Activated CD4-positive, alpha-beta memory T cell treated with anti-CD3 and anti-CD28 coated beads, Interleukin-2, amount 10 ng/mL, durations not matched to agents 7 days and 5 days (primary cell): ENCODE data around the gene UCN. TPM values are rescaled to one million over a fixed set of nuclear protein-coding genes. Genes with fewer than 3 reads are reported as not detected.
"Not testable (repeated sequence)": the region's sequence is repeated elsewhere in the genome, so short reads cannot be mapped to it uniquely, and the experiment has no call there.

Source experiments
- CTCF ChIA-PET: fragments of 350-600 bp; sonication (Branson Sonifier 250); formaldehyde crosslinking; loops from one replicate; lab custom pipeline; 2021; ENCODE audit warnings: antibody characterized with exemption, inconsistent platforms; lab: Charles Lee
- POLR2A ChIA-PET: fragments of 350-600 bp; sonication (Branson Sonifier 250); formaldehyde crosslinking; loops from one replicate; lab custom pipeline; 2021; ENCODE audit warnings: antibody characterized with exemption; lab: Charles Lee
- DNase-seq: peaks from one replicate; pipeline ENCODE4 v3.0.0-alpha.2; 2020
- H3K27ac Mint-ChIP-seq: one replicate; pipeline ENCODE4 v1.8.0; 2021; ENCODE audit warnings: mild to moderate bottlenecking, mixed read lengths
- H3K27me3 Mint-ChIP-seq: one replicate; pipeline ENCODE4 v1.8.0; 2021; ENCODE audit warnings: mixed read lengths
- H3K36me3 Mint-ChIP-seq: one replicate; pipeline ENCODE4 v1.8.0; 2021; ENCODE audit warnings: low read depth, mixed read lengths
- H3K4me1 Mint-ChIP-seq: one replicate; pipeline ENCODE4 v1.8.0; 2021; ENCODE audit warnings: mixed read lengths
- H3K4me3 Mint-ChIP-seq: one replicate; pipeline ENCODE4 v1.8.0; 2021; ENCODE audit warnings: mild to moderate bottlenecking, mixed read lengths
- H3K9me3 Mint-ChIP-seq: one replicate; pipeline ENCODE4 v1.8.0; 2021; ENCODE audit warnings: mixed read lengths
- total RNA-seq, 2 experiments: library from RNA; stranded (reverse); gene quantifications; one replicate each; pipeline ENCODE4 v1.2.3, GENCODE V29; 2021

The UCN gene
- total RNA-seq, result 1 to 10 TPM; 2.2 to 3.0 TPM

- Mint-ChIP-seq H3K36me3 (peaks cover 29% of the 10 kb centered on the region), H3K27me3 (peaks cover 24% of the 10 kb centered on the region), H3K9me3 (no peaks in the 10 kb centered on the region), H3K4me1 (peaks cover 4% of the 10 kb centered on the region), H3K27ac (no peak within 1 kb of the TSS), H3K4me3 (no peak within 1 kb of the TSS)
- POLR2A ChIA-PET, result interaction anchor here (1.2 kb wide), 1 partner anchor 14 kb away, joined by 3 read pairs; the partner anchor contains the start of gene MPV17
- CTCF ChIA-PET, result no interaction called here
- no peak for DNase-seq
Observed at GRCh38 chr2:27308359-27308881, at the start of gene UCN. Gene UCN (minus strand): TSS chr2:27308445. CDS start chr2:27307895, 550 bp downstream.

GRCh38 chr2:27356382-27357181 is 48.3 kb upstream of the UCN start, which contains the start of gene GTF3C2:
Gene GTF3C2 (minus strand): TSS chr2:27356764. CDS start chr2:27343554, 13,210 bp downstream.
- POLR2A ChIA-PET, result interaction anchor here (0.7 to 3.1 kb wide), 17 partner anchors 9 to 305 kb away, joined by 3 to 67 read pairs (median 4); partner anchors contain the start of genes AGBL5, EIF2B4, MPV17 and NRBP1
- H3K4me3 Mint-ChIP-seq, result peak within 1 kb of the TSS; percentile 95
- CTCF ChIA-PET, result interaction anchor here (1.5 to 2.3 kb wide), 2 partner anchors 13 to 23 kb away, joined by 6 to 16 read pairs; partner anchors contain the start of genes EIF2B4 and SNX17
- H3K27ac Mint-ChIP-seq, result peak within 1 kb of the TSS; percentile 97
- H3K4me1 Mint-ChIP-seq, result peaks cover 50% of the 10 kb centered on the region
- H3K27me3 Mint-ChIP-seq, result no peaks in the 10 kb centered on the region
- H3K36me3 Mint-ChIP-seq, result peaks cover 8% of the 10 kb centered on the region
- no peaks in the 10 kb centered on the region for H3K9me3 Mint-ChIP-seq
- peak; percentile 93 for DNase-seq

- DNase-seq, result peak; percentile 62
- ChIA-PET POLR2A (interaction anchor here (0.6 to 3.1 kb wide), 14 partner anchors 10 to 305 kb away, joined by 3 to 67 read pairs (median 4); partner anchors contain the start of genes AGBL5, EIF2B4, MPV17 and NRBP1), CTCF (interaction anchor here (1.5 to 2.3 kb wide), 2 partner anchors 13 to 23 kb away, joined by 6 to 16 read pairs; partner anchors contain the start of genes EIF2B4 and SNX17)
- no peaks in the 10 kb centered on the region for H3K9me3 Mint-ChIP-seq
- peaks cover 53% of the 10 kb centered on the region for H3K4me1 Mint-ChIP-seq
- peak overlapping the region; percentile 95 for H3K4me3 Mint-ChIP-seq
- peaks cover 8% of the 10 kb centered on the region for H3K36me3 Mint-ChIP-seq
- H3K27me3 Mint-ChIP-seq, result no peaks in the 10 kb centered on the region
- peak overlapping the region; percentile 97 for H3K27ac Mint-ChIP-seq
Observed at GRCh38 chr2:27356056-27356381, 47.8 kb upstream of the UCN start.

- no peak for DNase-seq
- ChIA-PET POLR2A (interaction anchor here (1.2 to 1.4 kb wide), 3 partner anchors 15 to 137 kb away, joined by 3 to 4 read pairs (median 3); partner anchors contain the start of gene CAD), CTCF (interaction anchor here (0.7 to 2.3 kb wide), 3 partner anchors 51 to 76 kb away, joined by 3 to 8 read pairs (median 3); no protein-coding TSS in a partner anchor)
- Mint-ChIP-seq H3K27ac (no peak overlapping the region), H3K4me3 (peak overlapping the region; percentile 32), H3K36me3 (peaks cover 12% of the 10 kb centered on the region), H3K4me1 (peaks cover 58% of the 10 kb centered on the region), H3K9me3 (no peaks in the 10 kb centered on the region), H3K27me3 (no peaks in the 10 kb centered on the region)
Observed at GRCh38 chr2:27354597-27354927, 46.3 kb upstream of the UCN start.

- Mint-ChIP-seq H3K36me3 (peaks cover 15% of the 10 kb centered on the region), H3K4me3 (peak overlapping the region; percentile 32), H3K9me3 (no peaks in the 10 kb centered on the region), H3K27ac (no peak overlapping the region), H3K27me3 (no peaks in the 10 kb centered on the region), H3K4me1 (peaks cover 59% of the 10 kb centered on the region)
- ChIA-PET CTCF (interaction anchor here (0.7 to 2.3 kb wide), 4 partner anchors 51 to 330 kb away, joined by 3 to 8 read pairs (median 3); no protein-coding TSS in a partner anchor), POLR2A (interaction anchor here (1.2 to 1.4 kb wide), 3 partner anchors 15 to 136 kb away, joined by 3 to 4 read pairs (median 3); partner anchors contain the start of gene CAD)
- no peak for DNase-seq
Observed at GRCh38 chr2:27353762-27354596, 45.7 kb upstream of the UCN start.

- H3K27me3 Mint-ChIP-seq, H3K9me3 Mint-ChIP-seq, H3K4me3 Mint-ChIP-seq, H3K27ac Mint-ChIP-seq, DNase-seq: not testable (repeated sequence)
- peaks cover 12% of the 10 kb centered on the region for H3K36me3 Mint-ChIP-seq
- H3K4me1 Mint-ChIP-seq, result peaks cover 56% of the 10 kb centered on the region
- POLR2A ChIA-PET, result interaction anchor here (1.2 to 1.4 kb wide), 3 partner anchors 16 to 136 kb away, joined by 3 to 4 read pairs (median 3); partner anchors contain the start of gene CAD
- CTCF ChIA-PET, result interaction anchor here (1.2 to 2.3 kb wide), 3 partner anchors 50 to 350 kb away, joined by 3 to 8 read pairs (median 3); no protein-coding TSS in a partner anchor
Observed at GRCh38 chr2:27353386-27353761, 45.1 kb upstream of the UCN start.

- Mint-ChIP-seq H3K9me3 (no peaks in the 10 kb centered on the region), H3K4me1 (peaks cover 48% of the 10 kb centered on the region), H3K27ac (peak overlapping the region; percentile 23), H3K27me3 (no peaks in the 10 kb centered on the region), H3K4me3 (no peak overlapping the region), H3K36me3 (peaks cover 19% of the 10 kb centered on the region)
- ChIA-PET CTCF (interaction anchor here (1.2 to 1.5 kb wide), 6 partner anchors 12 to 352 kb away, joined by 3 to 4 read pairs (median 4); partner anchors contain the start of genes EIF2B4 and PPM1G), POLR2A (interaction anchor here (0.6 to 2.8 kb wide), 6 partner anchors 10 to 218 kb away, joined by 3 to 13 read pairs (median 7); partner anchors contain the start of genes EIF2B4, MPV17, NRBP1 and PREB)
- DNase-seq, result no peak
Observed at GRCh38 chr2:27351802-27352598, 43.8 kb upstream of the UCN start.

GRCh38 chr2:27350106-27350693 is 42.0 kb upstream of the UCN start:
- Mint-ChIP-seq H3K4me1 (peaks cover 38% of the 10 kb centered on the region), H3K9me3 (no peaks in the 10 kb centered on the region), H3K27ac (no peak overlapping the region), H3K4me3 (no peak overlapping the region), H3K27me3 (no peaks in the 10 kb centered on the region), H3K36me3 (peaks cover 15% of the 10 kb centered on the region)
- DNase-seq, result no peak
- ChIA-PET CTCF (interaction anchor here (0.6 to 1.7 kb wide), 3 partner anchors 19 to 116 kb away, joined by 3 to 5 read pairs (median 3); partner anchors contain the start of gene EIF2B4), POLR2A (interaction anchor here (2.6 to 2.8 kb wide), 2 partner anchors 20 to 27 kb away, joined by 11 to 12 read pairs; partner anchors contain the start of genes EIF2B4, MPV17 and SNX17)

GRCh38 chr2:27347641-27348040 is 39.4 kb upstream of the UCN start:
- CTCF ChIA-PET, result no interaction called here
- Mint-ChIP-seq H3K36me3 (peaks cover 25% of the 10 kb centered on the region), H3K4me1 (peaks cover 21% of the 10 kb centered on the region), H3K9me3 (no peaks in the 10 kb centered on the region), H3K4me3 (no peak overlapping the region), H3K27me3 (no peaks in the 10 kb centered on the region), H3K27ac (no peak overlapping the region)
- POLR2A ChIA-PET, result no interaction called here
- DNase-seq, result no peak

GRCh38 chr2:27336173-27336572 is 27.9 kb upstream of the UCN start:
- Mint-ChIP-seq H3K4me1 (no peaks in the 10 kb centered on the region), H3K27me3 (no peaks in the 10 kb centered on the region), H3K27ac (no peak overlapping the region), H3K4me3 (no peak overlapping the region), H3K9me3 (no peaks in the 10 kb centered on the region), H3K36me3 (peaks cover 52% of the 10 kb centered on the region)
- DNase-seq, result no peak
- POLR2A ChIA-PET, result interaction anchor here (1.4 to 2.6 kb wide), 2 partner anchors 13 to 20 kb away, joined by 4 to 6 read pairs; partner anchors contain the start of genes GTF3C2 and MPV17
- CTCF ChIA-PET, result no interaction called here

GRCh38 chr2:27335311-27335710 is 27.1 kb upstream of the UCN start:
- H3K36me3 Mint-ChIP-seq, result peaks cover 46% of the 10 kb centered on the region
- CTCF ChIA-PET, result no interaction called here
- POLR2A ChIA-PET, result interaction anchor here (2.6 kb wide), 1 partner anchor 12 kb away, joined by 6 read pairs; the partner anchor contains the start of gene MPV17
- H3K4me3 Mint-ChIP-seq, result no peak overlapping the region
- no peak overlapping the region for H3K27ac Mint-ChIP-seq
- no peaks in the 10 kb centered on the region for H3K4me1 Mint-ChIP-seq
- no peak for DNase-seq
- H3K27me3 Mint-ChIP-seq, result no peaks in the 10 kb centered on the region
- no peaks in the 10 kb centered on the region for H3K9me3 Mint-ChIP-seq
